CD4-positive, alpha-beta T cell treated with Interleukin-6 for 4 hours (primary cell): Measurements from ENCODE around the gene CAPZB.

Experiments used
- DNase-seq: peaks from one replicate; pipeline ENCODE4 v3.0.0-alpha.2; 2020; ENCODE audit warnings: mixed read lengths

The CAPZB gene

DNA sequence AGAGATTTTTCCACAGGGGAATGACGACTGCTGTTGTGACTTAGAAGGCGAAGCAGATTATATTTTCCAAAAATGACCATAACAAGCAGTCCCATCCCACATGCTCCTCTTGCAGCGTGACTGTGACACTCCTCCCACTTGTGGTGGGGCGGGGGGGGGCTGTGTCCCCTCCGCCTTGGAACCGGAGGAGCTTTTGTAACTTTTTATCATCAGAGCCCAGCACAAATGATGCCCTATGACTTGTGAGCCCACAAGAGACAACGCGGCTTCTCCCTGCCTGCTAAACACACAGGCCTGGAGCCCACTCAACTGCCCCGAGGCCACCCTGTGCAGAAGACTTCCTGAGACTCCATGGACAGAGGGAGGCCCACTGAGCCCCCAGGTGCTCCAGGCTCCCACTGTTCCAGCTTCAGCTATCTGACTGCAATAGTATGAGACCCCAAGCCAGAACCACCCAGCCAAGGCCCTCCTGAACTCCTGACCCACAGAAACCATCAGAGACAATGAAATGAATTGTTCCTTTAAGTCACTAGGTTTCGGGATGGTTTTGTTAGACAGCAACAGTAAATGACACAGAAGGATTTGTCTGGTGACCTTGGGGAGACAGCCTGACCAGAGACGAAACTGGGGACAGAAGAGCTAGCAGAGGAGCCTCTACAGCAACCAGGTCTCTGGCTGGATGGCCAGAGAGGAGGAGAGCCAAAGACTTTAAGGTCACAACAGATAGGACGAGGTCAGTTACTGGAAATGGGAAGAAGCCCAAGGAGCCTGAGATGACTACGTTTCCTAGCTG lies 58.8 kb downstream of the CAPZB start:
- no peak for DNase-seq

DNA sequence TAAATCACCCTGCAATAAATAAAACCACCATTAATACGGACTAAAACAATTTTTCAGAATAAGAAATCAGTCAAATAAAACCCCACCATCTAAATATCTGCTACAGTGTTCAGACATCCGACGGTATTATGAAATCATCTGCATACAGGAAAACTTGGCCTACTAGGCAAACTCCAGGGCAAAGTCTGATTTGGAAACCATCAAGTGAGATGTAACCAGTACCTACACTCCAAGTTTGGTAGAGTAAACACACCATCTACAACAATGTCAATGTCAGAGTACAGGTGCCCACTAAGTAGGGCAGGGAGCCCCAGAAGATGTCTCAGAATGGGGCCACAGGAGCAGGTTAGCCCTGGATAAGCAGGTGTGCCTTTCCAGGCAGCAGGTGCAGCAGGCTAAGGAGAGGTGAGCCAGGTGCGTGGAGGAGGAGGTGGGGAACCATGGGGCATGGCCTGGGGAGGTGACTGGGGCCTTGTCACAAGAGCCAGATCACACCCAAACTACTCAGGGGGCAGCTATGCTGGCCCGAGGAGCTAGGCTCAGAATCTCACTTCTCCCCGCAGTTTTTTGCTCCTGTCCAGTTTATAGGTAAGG lies 59.6 kb downstream of the CAPZB start:
- DNase-seq, result no peak

- DNase-seq, result no peak
Observed at GRCh38 chr1:19424651-19425570, 60.4 kb downstream of the CAPZB start.

DNA sequence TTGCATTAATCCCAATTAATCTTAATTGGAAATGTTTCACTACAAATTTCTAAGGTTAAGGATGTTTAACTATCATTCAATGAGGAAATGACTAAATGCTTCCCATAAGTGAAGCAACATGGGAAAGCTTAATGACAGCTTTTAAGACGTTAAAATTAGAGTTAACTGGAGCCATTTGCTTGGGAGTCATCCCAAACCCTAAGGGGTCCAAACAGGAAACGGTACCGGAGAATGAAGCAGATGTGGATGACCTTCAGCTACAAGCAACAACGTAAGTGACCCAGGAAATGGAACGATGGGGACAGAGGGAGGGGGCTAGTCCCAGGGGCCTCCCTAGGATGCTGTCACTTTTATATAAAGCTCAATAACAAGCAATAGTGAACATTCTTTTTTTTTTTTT lies 62.2 kb downstream of the CAPZB start:
- DNase-seq, result no peak

GRCh38 chr1:19421365-19421764 lies 64.0 kb downstream of the CAPZB start:
- no peak for DNase-seq

- DNase-seq, result no peak
Observed at GRCh38 chr1:19420606-19421005, 64.7 kb downstream of the CAPZB start.

DNA sequence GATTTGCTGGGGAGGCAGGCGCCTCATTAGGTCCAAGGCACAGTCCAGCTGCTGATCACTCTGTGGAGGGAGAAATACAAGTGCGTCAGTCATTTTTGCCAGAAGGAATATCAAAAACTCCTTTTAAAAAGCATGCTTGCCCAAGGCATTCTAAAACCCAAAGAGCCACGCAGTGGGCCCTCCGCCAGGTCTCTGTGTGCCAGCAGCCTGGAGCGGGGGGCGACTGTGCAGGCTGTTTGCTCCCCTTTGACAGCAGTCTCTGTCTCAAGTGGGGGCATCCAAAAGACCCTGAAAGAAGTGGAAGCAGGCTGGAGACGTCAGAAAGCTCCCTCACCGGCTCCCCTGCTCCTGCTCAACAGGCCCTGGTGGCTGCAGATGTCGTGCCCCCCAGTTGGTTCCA lies 65.6 kb downstream of the CAPZB start:
- no peak for DNase-seq

GRCh38 chr1:19418503-19418971 lies 66.8 kb downstream of the CAPZB start:
- DNase-seq, result no peak

GRCh38 chr1:19416921-19417470 lies 68.3 kb downstream of the CAPZB start:
- no peak for DNase-seq

DNA sequence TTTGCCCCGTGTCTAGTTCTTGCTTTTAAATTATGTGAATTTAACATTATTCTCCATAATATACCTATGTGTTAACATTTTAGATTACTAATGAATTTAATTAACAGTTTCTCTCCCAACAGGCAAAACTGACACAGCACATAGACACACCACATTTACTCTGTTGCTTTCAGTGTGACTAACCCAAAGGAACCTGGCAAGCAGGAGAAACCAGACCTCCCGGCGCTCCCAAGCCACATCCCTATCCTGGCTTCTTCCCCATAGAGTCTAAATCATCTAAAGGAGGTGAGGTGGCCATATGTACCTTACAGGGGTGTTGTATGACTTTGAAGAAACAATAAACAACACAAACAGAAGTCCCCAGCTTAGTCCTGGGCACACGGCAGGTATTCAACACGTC lies 69.2 kb downstream of the CAPZB start:
- DNase-seq, result no peak

DNA sequence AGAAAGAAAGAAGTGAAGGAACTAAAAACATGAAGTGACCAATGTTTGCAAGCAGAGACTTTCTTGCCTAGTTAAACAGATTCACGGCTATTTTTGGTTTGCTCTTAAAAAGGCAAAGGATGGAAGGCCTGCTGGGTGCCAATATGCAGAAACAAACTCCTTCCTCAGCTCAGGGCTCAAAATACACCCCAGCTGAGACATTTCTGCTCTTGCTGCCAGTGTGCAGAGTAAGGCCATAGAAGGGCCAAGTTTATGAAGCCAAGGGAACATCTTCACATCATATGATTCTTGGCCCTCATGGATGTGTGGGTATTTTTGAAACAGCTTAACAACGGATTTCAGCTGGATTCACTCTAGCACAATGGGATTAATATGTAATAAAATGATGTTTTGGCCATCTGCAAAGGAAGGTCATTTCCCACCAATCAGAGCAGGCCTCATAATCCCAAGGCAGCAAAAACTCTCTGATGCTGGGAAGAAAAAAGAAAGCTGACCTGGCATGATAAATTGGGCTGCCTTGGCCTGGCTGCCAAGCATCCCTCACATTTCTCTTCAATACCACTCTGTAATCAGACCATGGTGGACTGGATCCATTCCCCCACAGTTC lies 70.7 kb downstream of the CAPZB start:
- DNase-seq, result no peak

- DNase-seq, result no peak
Observed at GRCh38 chr1:19413999-19414398, 71.3 kb downstream of the CAPZB start.

- no peak for DNase-seq
Observed at GRCh38 chr1:19412654-19413053, 72.7 kb downstream of the CAPZB start.

- DNase-seq, result no peak
Observed at GRCh38 chr1:19411612-19412011, 73.7 kb downstream of the CAPZB start.

- DNase-seq, result no peak
Observed at GRCh38 chr1:19410393-19410792, 74.9 kb downstream of the CAPZB start.

GRCh38 chr1:19409477-19410341 lies 75.6 kb downstream of the CAPZB start:
- DNase-seq, result no peak

- DNase-seq, result no peak
Observed at GRCh38 chr1:19407494-19408096, 77.7 kb downstream of the CAPZB start.

GRCh38 chr1:19406680-19407079 lies 78.7 kb downstream of the CAPZB start:
- no peak for DNase-seq

DNA sequence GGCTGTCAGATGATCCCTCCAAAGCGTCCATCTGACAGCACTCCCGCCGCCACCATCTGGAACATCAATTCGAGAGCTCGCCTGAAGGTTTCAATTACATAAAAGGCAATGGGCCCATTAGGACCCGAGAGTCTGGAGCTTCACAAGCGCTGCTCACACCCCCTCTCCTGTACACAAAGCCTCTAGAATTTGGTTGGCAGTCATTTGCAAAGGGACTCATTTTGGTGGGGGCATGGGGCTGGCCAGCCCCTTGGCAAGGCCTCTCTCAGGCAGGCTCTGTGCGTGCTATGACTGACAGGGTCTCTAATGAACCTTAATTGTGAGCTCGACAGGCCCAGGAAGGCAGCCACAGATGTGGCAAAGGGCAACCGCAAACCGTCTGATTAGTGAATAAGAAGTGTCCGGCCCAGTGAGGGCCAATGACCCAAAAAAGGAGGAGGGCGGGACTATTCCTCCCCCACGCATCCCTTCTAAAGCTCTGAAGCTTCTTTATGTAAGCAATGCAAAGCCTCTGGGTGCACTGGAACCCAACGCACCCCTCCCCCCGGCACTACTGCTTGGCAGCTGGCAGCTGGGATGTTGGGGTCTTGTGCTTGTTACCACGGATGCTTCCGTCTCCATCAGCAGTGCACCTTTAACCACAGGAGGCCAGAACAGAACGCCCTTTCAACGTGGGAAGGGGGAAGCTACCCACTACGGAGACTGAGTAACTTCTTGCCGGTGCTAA lies 79.4 kb downstream of the CAPZB start:
- DNase-seq, result peak; percentile 15

DNA sequence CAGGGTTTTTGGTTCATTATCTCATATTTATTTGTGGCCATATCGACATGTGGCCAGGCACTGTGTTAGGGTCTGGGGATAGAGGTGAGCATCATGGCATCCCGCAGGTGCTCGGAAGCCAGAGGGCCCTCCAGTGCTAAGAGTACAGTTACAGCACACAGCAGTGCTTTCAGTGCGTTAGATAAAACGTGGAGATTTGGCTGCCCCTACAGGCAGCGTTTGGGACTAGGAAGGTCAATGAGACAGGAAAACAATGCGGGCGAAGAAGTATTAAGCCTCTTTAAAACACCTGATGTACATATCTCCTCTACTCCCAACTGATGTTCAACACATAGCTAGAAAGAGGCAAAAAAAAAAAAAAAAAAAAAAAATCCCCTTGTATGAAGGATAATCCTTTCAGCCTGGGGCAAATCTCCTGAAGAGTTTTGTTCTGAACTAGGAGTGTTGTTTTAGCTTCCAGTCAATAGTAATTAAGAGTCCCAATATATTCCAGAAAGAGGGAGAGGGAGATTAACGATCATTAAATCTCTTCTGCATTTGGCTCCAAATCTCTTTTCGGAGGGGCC lies 80.1 kb downstream of the CAPZB start:
- no peak for DNase-seq
